WTC11 (cell line): ENCODE data around the gene LENG8. TPM values are rescaled to one million over a fixed set of nuclear protein-coding genes. Genes with fewer than 3 reads are reported as not detected.

Experiments
- ATAC-seq: fragments of 200-7000 bp; cut with Tn5 transposase; 2 replicates; pipeline ENCODE4 v1.10.0; 2021; ENCODE audit warnings: mild to moderate bottlenecking, moderate library complexity
- Bru-seq: library from RNA; stranded (reverse); fragments of 400-500 nt; gene quantifications from one replicate; lab custom pipeline; 2021; lab: Mats Ljungman, UMichigan
- CTCF ChIA-PET: fragments of 300-600 bp; sonication (Branson Sonifier 250); formaldehyde crosslinking; loops from one replicate; lab custom pipeline; 2021; ENCODE audit warnings: antibody characterized with exemption; lab: Charles Lee
- POLR2A ChIA-PET: fragments of 350-600 bp; sonication (Branson Sonifier 250); formaldehyde crosslinking; loops from one replicate; lab custom pipeline; 2021; ENCODE audit warnings: antibody characterized with exemption; lab: Charles Lee
- DNase-seq: peaks from one replicate; pipeline ENCODE4 v3.0.0; 2021; ENCODE audit warnings: low spot score
- H3K27ac Mint-ChIP-seq: 2 replicates; pipeline ENCODE4 v1.8.0; 2021; ENCODE audit warnings: mixed read lengths
- H3K27me3 Mint-ChIP-seq: 2 replicates; pipeline ENCODE4 v1.8.0; 2021; ENCODE audit warnings: low read depth, mild to moderate bottlenecking, moderate library complexity, mixed read lengths
- H3K36me3 Mint-ChIP-seq: 2 replicates; pipeline ENCODE4 v1.8.0; 2021; ENCODE audit warnings: mixed read lengths
- H3K4me1 Mint-ChIP-seq: 2 replicates; pipeline ENCODE4 v1.8.0; 2022; ENCODE audit warnings: mixed read lengths
- H3K4me3 Mint-ChIP-seq: 2 replicates; pipeline ENCODE4 v1.8.0; 2021; ENCODE audit warnings: mild to moderate bottlenecking, moderate library complexity, mixed read lengths
- H3K9me3 Mint-ChIP-seq: 2 replicates; pipeline ENCODE4 v1.8.0; 2021; ENCODE audit warnings: mixed read lengths
- ELF4 ChIP-seq: sonication (generic); formaldehyde crosslinking; IDR thresholded peaks from 2 replicates; pipeline ENCODE4 v1.8.1; 2022; ENCODE audit warnings: low read depth, mild to moderate bottlenecking, moderate library complexity, missing genetic modification reagents
- FOXJ3 ChIP-seq: sonication (generic); formaldehyde crosslinking; IDR thresholded peaks from 2 replicates; pipeline ENCODE4 v1.9.0; 2021; ENCODE audit warnings: missing genetic modification reagents, mild to moderate bottlenecking, borderline replicate concordance
- FOXK1 ChIP-seq: sonication (generic); formaldehyde crosslinking; IDR thresholded peaks from 2 replicates; pipeline ENCODE4 v1.8.0; 2022; ENCODE audit warnings: mild to moderate bottlenecking, moderate library complexity, missing genetic modification reagents
- GABPB1 ChIP-seq: sonication (generic); formaldehyde crosslinking; IDR thresholded peaks from 2 replicates; pipeline ENCODE4 v1.8.1; 2023; ENCODE audit warnings: mild to moderate bottlenecking, missing genetic modification reagents
- HMGXB4 ChIP-seq: sonication (generic); formaldehyde crosslinking; IDR thresholded peaks from 2 replicates; pipeline ENCODE4 v1.8.1; 2023; ENCODE audit warnings: mild to moderate bottlenecking, moderate library complexity, missing genetic modification reagents
- MXD4 ChIP-seq: fragments of 250-450 bp; sonication (Bioruptor Pico); IDR thresholded peaks from 2 replicates; pipeline ENCODE4 v1.8.0; 2021; ENCODE audit warnings: mild to moderate bottlenecking, moderate library complexity, borderline replicate concordance
- MYBL2 ChIP-seq: sonication (generic); formaldehyde crosslinking; IDR thresholded peaks from 2 replicates; pipeline ENCODE4 v1.8.1; 2023; ENCODE audit warnings: mild to moderate bottlenecking, moderate library complexity, missing genetic modification reagents
- NFYB ChIP-seq: sonication (generic); formaldehyde crosslinking; conservative IDR thresholded peaks from 2 replicates; pipeline ENCODE4 v1.8.0; 2022; ENCODE audit warnings: low read depth, missing genetic modification reagents
- NR2C2 ChIP-seq: sonication (generic); formaldehyde crosslinking; IDR thresholded peaks from 2 replicates; pipeline ENCODE4 v1.8.0; 2022; ENCODE audit warnings: mild to moderate bottlenecking, missing genetic modification reagents
- SMAD3 ChIP-seq: sonication (generic); formaldehyde crosslinking; IDR thresholded peaks from 2 replicates; pipeline ENCODE4 v1.8.0; 2022; ENCODE audit warnings: missing genetic modification reagents, mild to moderate bottlenecking, borderline replicate concordance
- TP53 ChIP-seq: sonication (generic); formaldehyde crosslinking; IDR thresholded peaks from 2 replicates; pipeline ENCODE4 v1.8.1; 2023; ENCODE audit warnings: mild to moderate bottlenecking, missing genetic modification reagents
- USF1 ChIP-seq: sonication (generic); formaldehyde crosslinking; IDR thresholded peaks from 2 replicates; pipeline ENCODE4 v1.8.0; 2022; ENCODE audit warnings: mild to moderate bottlenecking, missing genetic modification reagents
- ZBTB21 ChIP-seq: sonication (generic); formaldehyde crosslinking; IDR thresholded peaks from 2 replicates; pipeline ENCODE4 v1.8.1; 2023; ENCODE audit warnings: mild to moderate bottlenecking, missing genetic modification reagents, borderline replicate concordance
- ZNF138 ChIP-seq: sonication (generic); formaldehyde crosslinking; conservative IDR thresholded peaks from 2 replicates; pipeline ENCODE4 v1.8.1; 2022; ENCODE audit warnings: mild to moderate bottlenecking, moderate library complexity, missing genetic modification reagents
- ZNF232 ChIP-seq: sonication (generic); formaldehyde crosslinking; IDR thresholded peaks from 2 replicates; pipeline ENCODE4 v1.8.0; 2022; ENCODE audit warnings: mild to moderate bottlenecking, missing genetic modification reagents
- long read RNA-seq, 3 experiments: library from RNA in 1 of 3; library from capped mRNA in 1 of 3; library from polyadenylated mRNA in 1 of 3; unstranded in 2 of 3; stranded (forward) in 1 of 3; transcript quantifications; one replicate each; pipeline ENCODE4 v2.0.0, GENCODE V29; 2021
- total RNA-seq: library from RNA; stranded (reverse); gene quantifications from 3 replicates; pipeline ENCODE4 v1.2.3, GENCODE V29; 2021
- TF ChIP-seq, protein P1 (sequence below): sonication (generic); formaldehyde crosslinking; IDR thresholded peaks from 2 replicates; pipeline ENCODE4 v1.8.1; 2023; ENCODE audit warnings: mild to moderate bottlenecking, missing genetic modification reagents, moderate library complexity
- TF ChIP-seq, protein P2 (sequence below): sonication (generic); formaldehyde crosslinking; conservative IDR thresholded peaks from 2 replicates; pipeline ENCODE4 v1.8.1; 2023; ENCODE audit warnings: mild to moderate bottlenecking, low read depth, missing genetic modification reagents, moderate library complexity
- TF ChIP-seq, protein P3 (sequence below): sonication (generic); formaldehyde crosslinking; IDR thresholded peaks from 2 replicates; pipeline ENCODE4 v1.8.0; 2023; ENCODE audit warnings: missing genetic modification reagents
- TF ChIP-seq, protein P4 (sequence below): sonication (generic); formaldehyde crosslinking; IDR thresholded peaks from 2 replicates; pipeline ENCODE4 v1.8.1; 2023; ENCODE audit warnings: mild to moderate bottlenecking, missing genetic modification reagents, borderline replicate concordance
- TF ChIP-seq, protein P5 (sequence below): sonication (generic); formaldehyde crosslinking; IDR thresholded peaks from 2 replicates; pipeline ENCODE4 v1.8.0; 2023; ENCODE audit warnings: mild to moderate bottlenecking, missing genetic modification reagents

LENG8 gene
- 175 to 187 TPM (median 187 TPM) in 3 replicates for total RNA-seq
- Bru-seq, nascent RNA = percentile 81 among the genes with signal in this experiment
- long read RNA-seq, experiment 1, full-length matches to known transcripts = 28 of 235 reads
- long read RNA-seq, experiment 1, partial matches to known transcripts = 114 of 235 reads
- long read RNA-seq, experiment 1, other reads (novel, unspliced or antisense) = 93 of 235 reads
- long read RNA-seq, experiment 2, partial matches to known transcripts = 17 of 49 reads
- long read RNA-seq, experiment 2, other reads (novel, unspliced or antisense) = 32 of 49 reads
- long read RNA-seq, experiment 3 = 0 reads

- Mint-ChIP-seq H3K4me3 (peak within 1 kb of the TSS; percentile 99), H3K4me1 (peaks cover 25% of the 10 kb centered on the region), H3K27me3 (peaks cover 2% of the 10 kb centered on the region; the same call in 1 of the 2 replicates), H3K36me3 (peaks cover 43% of the 10 kb centered on the region), H3K9me3 (no peaks in the 10 kb centered on the region), H3K27ac (peak within 1 kb of the TSS; percentile 99)
- ChIA-PET CTCF (interaction anchor here (0.6 to 2.5 kb wide), 10 partner anchors 10 to 276 kb away, joined by 3 to 30 read pairs (median 4); partner anchors contain the start of genes LENG9, TMC4 and TTYH1), POLR2A (interaction anchor here (0.6 to 2.4 kb wide), 7 partner anchors 9 to 29 kb away, joined by 3 to 8 read pairs (median 4); partner anchors contain the start of gene LENG9)
- ATAC-seq (peak; percentile 95), DNase-seq (peak; percentile 92)
- TF ChIP-seq ZNF138 (no peak), FOXK1 (CRISPR knock-in tag) (peak; percentile 90), USF1 (peak; percentile 69; the same call in 1 of the 2 replicates), MYBL2 (0 out of 2 replicates have a peak, but pooled peaks have one; percentile 62), ZBTB21 (no peak; the same call in 1 of the 2 replicates), NR2C2 (CRISPR knock-in tag) (peak; percentile 48; the same call in 1 of the 2 replicates), ZNF232 (CRISPR knock-in tag) (0 out of 2 replicates have a peak, but pooled peaks have one; percentile 86), ELF4 (CRISPR knock-in tag) (no peak), TP53 (CRISPR knock-in tag) (0 out of 2 replicates have a peak, but pooled peaks have one; percentile 54), GABPB1 (CRISPR knock-in tag) (peak; percentile 65), HMGXB4 (CRISPR knock-in tag) (0 out of 2 replicates have a peak, but pooled peaks have one; percentile 33), SMAD3 (CRISPR knock-in tag) (no peak), NFYB (peak; percentile 91), MXD4 (CRISPR knock-in tag) (no peak), FOXJ3 (CRISPR knock-in tag) (no peak)
- TF ChIP-seq, protein P1, sequence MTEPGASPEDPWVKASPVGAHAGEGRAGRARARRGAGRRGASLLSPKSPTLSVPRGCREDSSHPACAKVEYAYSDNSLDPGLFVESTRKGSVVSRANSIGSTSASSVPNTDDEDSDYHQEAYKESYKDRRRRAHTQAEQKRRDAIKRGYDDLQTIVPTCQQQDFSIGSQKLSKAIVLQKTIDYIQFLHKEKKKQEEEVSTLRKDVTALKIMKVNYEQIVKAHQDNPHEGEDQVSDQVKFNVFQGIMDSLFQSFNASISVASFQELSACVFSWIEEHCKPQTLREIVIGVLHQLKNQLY = no peak
- TF ChIP-seq, protein P2, sequence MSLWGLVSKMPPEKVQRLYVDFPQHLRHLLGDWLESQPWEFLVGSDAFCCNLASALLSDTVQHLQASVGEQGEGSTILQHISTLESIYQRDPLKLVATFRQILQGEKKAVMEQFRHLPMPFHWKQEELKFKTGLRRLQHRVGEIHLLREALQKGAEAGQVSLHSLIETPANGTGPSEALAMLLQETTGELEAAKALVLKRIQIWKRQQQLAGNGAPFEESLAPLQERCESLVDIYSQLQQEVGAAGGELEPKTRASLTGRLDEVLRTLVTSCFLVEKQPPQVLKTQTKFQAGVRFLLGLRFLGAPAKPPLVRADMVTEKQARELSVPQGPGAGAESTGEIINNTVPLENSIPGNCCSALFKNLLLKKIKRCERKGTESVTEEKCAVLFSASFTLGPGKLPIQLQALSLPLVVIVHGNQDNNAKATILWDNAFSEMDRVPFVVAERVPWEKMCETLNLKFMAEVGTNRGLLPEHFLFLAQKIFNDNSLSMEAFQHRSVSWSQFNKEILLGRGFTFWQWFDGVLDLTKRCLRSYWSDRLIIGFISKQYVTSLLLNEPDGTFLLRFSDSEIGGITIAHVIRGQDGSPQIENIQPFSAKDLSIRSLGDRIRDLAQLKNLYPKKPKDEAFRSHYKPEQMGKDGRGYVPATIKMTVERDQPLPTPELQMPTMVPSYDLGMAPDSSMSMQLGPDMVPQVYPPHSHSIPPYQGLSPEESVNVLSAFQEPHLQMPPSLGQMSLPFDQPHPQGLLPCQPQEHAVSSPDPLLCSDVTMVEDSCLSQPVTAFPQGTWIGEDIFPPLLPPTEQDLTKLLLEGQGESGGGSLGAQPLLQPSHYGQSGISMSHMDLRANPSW (CRISPR knock-in tag) = no peak
- TF ChIP-seq, protein P3, sequence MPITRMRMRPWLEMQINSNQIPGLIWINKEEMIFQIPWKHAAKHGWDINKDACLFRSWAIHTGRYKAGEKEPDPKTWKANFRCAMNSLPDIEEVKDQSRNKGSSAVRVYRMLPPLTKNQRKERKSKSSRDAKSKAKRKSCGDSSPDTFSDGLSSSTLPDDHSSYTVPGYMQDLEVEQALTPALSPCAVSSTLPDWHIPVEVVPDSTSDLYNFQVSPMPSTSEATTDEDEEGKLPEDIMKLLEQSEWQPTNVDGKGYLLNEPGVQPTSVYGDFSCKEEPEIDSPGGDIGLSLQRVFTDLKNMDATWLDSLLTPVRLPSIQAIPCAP (CRISPR knock-in tag) = peak; percentile 80; the same call in 1 of the 2 replicates
- TF ChIP-seq, protein P4, sequence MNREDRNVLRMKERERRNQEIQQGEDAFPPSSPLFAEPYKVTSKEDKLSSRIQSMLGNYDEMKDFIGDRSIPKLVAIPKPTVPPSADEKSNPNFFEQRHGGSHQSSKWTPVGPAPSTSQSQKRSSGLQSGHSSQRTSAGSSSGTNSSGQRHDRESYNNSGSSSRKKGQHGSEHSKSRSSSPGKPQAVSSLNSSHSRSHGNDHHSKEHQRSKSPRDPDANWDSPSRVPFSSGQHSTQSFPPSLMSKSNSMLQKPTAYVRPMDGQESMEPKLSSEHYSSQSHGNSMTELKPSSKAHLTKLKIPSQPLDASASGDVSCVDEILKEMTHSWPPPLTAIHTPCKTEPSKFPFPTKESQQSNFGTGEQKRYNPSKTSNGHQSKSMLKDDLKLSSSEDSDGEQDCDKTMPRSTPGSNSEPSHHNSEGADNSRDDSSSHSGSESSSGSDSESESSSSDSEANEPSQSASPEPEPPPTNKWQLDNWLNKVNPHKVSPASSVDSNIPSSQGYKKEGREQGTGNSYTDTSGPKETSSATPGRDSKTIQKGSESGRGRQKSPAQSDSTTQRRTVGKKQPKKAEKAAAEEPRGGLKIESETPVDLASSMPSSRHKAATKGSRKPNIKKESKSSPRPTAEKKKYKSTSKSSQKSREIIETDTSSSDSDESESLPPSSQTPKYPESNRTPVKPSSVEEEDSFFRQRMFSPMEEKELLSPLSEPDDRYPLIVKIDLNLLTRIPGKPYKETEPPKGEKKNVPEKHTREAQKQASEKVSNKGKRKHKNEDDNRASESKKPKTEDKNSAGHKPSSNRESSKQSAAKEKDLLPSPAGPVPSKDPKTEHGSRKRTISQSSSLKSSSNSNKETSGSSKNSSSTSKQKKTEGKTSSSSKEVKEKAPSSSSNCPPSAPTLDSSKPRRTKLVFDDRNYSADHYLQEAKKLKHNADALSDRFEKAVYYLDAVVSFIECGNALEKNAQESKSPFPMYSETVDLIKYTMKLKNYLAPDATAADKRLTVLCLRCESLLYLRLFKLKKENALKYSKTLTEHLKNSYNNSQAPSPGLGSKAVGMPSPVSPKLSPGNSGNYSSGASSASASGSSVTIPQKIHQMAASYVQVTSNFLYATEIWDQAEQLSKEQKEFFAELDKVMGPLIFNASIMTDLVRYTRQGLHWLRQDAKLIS (CRISPR knock-in tag) = no peak
- TF ChIP-seq, protein P5, sequence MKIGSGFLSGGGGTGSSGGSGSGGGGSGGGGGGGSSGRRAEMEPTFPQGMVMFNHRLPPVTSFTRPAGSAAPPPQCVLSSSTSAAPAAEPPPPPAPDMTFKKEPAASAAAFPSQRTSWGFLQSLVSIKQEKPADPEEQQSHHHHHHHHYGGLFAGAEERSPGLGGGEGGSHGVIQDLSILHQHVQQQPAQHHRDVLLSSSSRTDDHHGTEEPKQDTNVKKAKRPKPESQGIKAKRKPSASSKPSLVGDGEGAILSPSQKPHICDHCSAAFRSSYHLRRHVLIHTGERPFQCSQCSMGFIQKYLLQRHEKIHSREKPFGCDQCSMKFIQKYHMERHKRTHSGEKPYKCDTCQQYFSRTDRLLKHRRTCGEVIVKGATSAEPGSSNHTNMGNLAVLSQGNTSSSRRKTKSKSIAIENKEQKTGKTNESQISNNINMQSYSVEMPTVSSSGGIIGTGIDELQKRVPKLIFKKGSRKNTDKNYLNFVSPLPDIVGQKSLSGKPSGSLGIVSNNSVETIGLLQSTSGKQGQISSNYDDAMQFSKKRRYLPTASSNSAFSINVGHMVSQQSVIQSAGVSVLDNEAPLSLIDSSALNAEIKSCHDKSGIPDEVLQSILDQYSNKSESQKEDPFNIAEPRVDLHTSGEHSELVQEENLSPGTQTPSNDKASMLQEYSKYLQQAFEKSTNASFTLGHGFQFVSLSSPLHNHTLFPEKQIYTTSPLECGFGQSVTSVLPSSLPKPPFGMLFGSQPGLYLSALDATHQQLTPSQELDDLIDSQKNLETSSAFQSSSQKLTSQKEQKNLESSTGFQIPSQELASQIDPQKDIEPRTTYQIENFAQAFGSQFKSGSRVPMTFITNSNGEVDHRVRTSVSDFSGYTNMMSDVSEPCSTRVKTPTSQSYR (CRISPR knock-in tag) = peak; percentile 62; the same call in 1 of the 2 replicates
These were observed at the start of gene LENG8 for GRCh38 chr19:54448774-54449700. Gene LENG8, plus strand, starts transcription at chr19:54449199. Its CDS starts 2,146 bp downstream, at chr19:54451345.
